Endothelial cell of umbilical vein (primary cell): Measurements from ENCODE around the gene PAX5. TPM values are rescaled to one million over a fixed set of nuclear protein-coding genes. Genes with fewer than 3 reads are reported as not detected.

Source experiments
- Bru-seq: library from RNA; stranded (reverse); fragments of 400-500 nt; gene quantifications from one replicate; lab custom pipeline; 2021; lab: Mats Ljungman, UMichigan
- BruChase-seq, 2 experiments: library from RNA; stranded (reverse); fragments of 400-500 nt; gene quantifications; one replicate each; lab custom pipeline; 2021; lab: Mats Ljungman, UMichigan
- BruUV-seq: library from RNA; stranded (reverse); fragments of 400-500 nt; replicated peaks from 2 replicates; lab custom pipeline; 2021; lab: Mats Ljungman, UMichigan
- CTCF ChIA-PET: fragments of 300-600, 350-600 bp; sonication (Branson Sonifier 250); formaldehyde crosslinking; loops from one replicate; lab custom pipeline; 2021; ENCODE audit warnings: antibody characterized with exemption, inconsistent platforms; lab: Charles Lee
- POLR2A ChIA-PET: fragments of 300-600, 350-600 bp; sonication (Branson Sonifier 250); formaldehyde crosslinking; loops from one replicate; lab custom pipeline; 2021; ENCODE audit warnings: antibody characterized with exemption, inconsistent platforms; lab: Charles Lee
- DNase-seq: peaks from one replicate; pipeline ENCODE4 v3.0.0-alpha.2; 2011; ENCODE audit warnings: low read depth, low spot score
- FAIRE-seq: peaks from 2 replicates; lab custom pipeline; 2011; peaks lifted over from hg19 to GRCh38; lab: Jason Lieb, UNC
- H2AFZ ChIP-seq: 2 replicates; pipeline ENCODE4 v1.6.0; 2012; ENCODE audit warnings: low read depth, low read length, control low read depth, inconsistent platforms
- H3K27ac ChIP-seq: 2 replicates; pipeline ENCODE4 v1.5.1; 2011; ENCODE audit warnings: low read depth, mild to moderate bottlenecking, control low read depth, low read length, moderate library complexity; ENCODE audit not compliant: insufficient read depth
- H3K27me3 ChIP-seq, 2 experiments: 2 replicates each; pipeline versions ENCODE4 v1.6.0 to v1.6.1; 2011; ENCODE audit warnings: low read length in 2 of 2, mixed read lengths in 1 of 2; ENCODE audit not compliant: control insufficient read depth in 2 of 2, insufficient read depth in 2 of 2
- H3K36me3 ChIP-seq, 2 experiments: 2 replicates in 1 of 2; 3 replicates in 1 of 2; pipeline ENCODE4 v1.5.1; 2011; ENCODE audit warnings: low read length in 2 of 2, mild to moderate bottlenecking in 1 of 2, moderate library complexity in 1 of 2; ENCODE audit not compliant: control insufficient read depth in 2 of 2, insufficient read depth in 2 of 2; ENCODE audit errors: extremely low read depth in 1 of 2
- H3K4me1 ChIP-seq: 3 replicates; pipeline ENCODE4 v1.5.1; 2011; ENCODE audit warnings: mild to moderate bottlenecking, low read length; ENCODE audit not compliant: control insufficient read depth, insufficient read depth; ENCODE audit errors: extremely low read depth
- H3K4me2 ChIP-seq: 2 replicates; pipeline ENCODE4 v1.6.1; 2011; ENCODE audit warnings: low read length, control low read depth, mixed read lengths; ENCODE audit not compliant: insufficient read depth
- H3K4me3 ChIP-seq, 3 experiments: fragments of 200-600 bp in 1 of 3; sonication (generic), shearing (Covaris generic) in 1 of 3; replicated peaks in 1 of 3; 2 replicates each; pipeline ENCODE4 v1.5.1; 2011 to 2016; ENCODE audit warnings: control low read depth in 3 of 3, low read length in 3 of 3, mild to moderate bottlenecking in 2 of 3, inconsistent platforms in 1 of 3, low read depth in 1 of 3, moderate library complexity in 1 of 3; ENCODE audit not compliant: insufficient read depth in 1 of 3
- H3K79me2 ChIP-seq: 2 replicates; pipeline ENCODE4 v1.6.0; 2012; ENCODE audit warnings: low read length, inconsistent platforms; ENCODE audit not compliant: control insufficient read depth, insufficient read depth
- H3K9ac ChIP-seq: replicated peaks from 2 replicates; pipeline ENCODE3; 2011; ENCODE audit warnings: low read length, control low read depth; ENCODE audit not compliant: insufficient read depth; ENCODE audit errors: extremely low read depth
- H3K9me1 ChIP-seq: replicated peaks from 3 replicates; pipeline ENCODE4 v1.6.0; 2011; ENCODE audit warnings: mild to moderate bottlenecking, low read length; ENCODE audit not compliant: control insufficient read depth, insufficient read depth; ENCODE audit errors: extremely low read depth
- H3K9me3 ChIP-seq: replicated peaks from 2 replicates; pipeline ENCODE4 v1.5.1; 2012; ENCODE audit warnings: low read length, inconsistent platforms; ENCODE audit not compliant: control insufficient read depth, insufficient read depth
- H4K20me1 ChIP-seq: replicated peaks from 2 replicates; pipeline ENCODE3; 2011; ENCODE audit warnings: mild to moderate bottlenecking, low read length; ENCODE audit not compliant: control insufficient read depth, insufficient read depth; ENCODE audit errors: extremely low read depth
- CTCF ChIP-seq, 2 donors: IDR thresholded peaks; 1 replicate in 1 of 2; 2 replicates in 1 of 2; pipeline ENCODE4 v1.5.1; 2011; ENCODE audit warnings: low read length in 2 of 2, mild to moderate bottlenecking in 2 of 2, moderate library complexity in 2 of 2, control low read depth in 1 of 2, inconsistent platforms in 1 of 2, low read depth in 1 of 2; ENCODE audit not compliant: insufficient read depth in 1 of 2; ENCODE audit errors: extremely low read depth in 1 of 2
- EZH2 ChIP-seq: IDR thresholded peaks from 2 replicates; pipeline ENCODE4 v1.6.1; 2012; ENCODE audit warnings: borderline replicate concordance, low read depth, mild to moderate bottlenecking, moderate library complexity, low read length, inconsistent platforms; ENCODE audit not compliant: severe bottlenecking
- FOS ChIP-seq: IDR thresholded peaks from 2 replicates; pipeline ENCODE4 v1.6.1; 2011; ENCODE audit warnings: mild to moderate bottlenecking, low read length, moderate library complexity, borderline replicate concordance; ENCODE audit not compliant: insufficient read depth
- GATA2 ChIP-seq: IDR thresholded peaks from 2 replicates; pipeline ENCODE4 v1.7.0; 2011; ENCODE audit warnings: low read depth, mild to moderate bottlenecking, moderate library complexity, mixed read lengths, low read length; ENCODE audit not compliant: insufficient read length, insufficient read depth
- JUN ChIP-seq: IDR thresholded peaks from 2 replicates; pipeline ENCODE4 v1.6.1; 2011; ENCODE audit warnings: borderline replicate concordance, low read depth; ENCODE audit not compliant: insufficient read length, insufficient read depth
- MAX ChIP-seq: IDR thresholded peaks from 2 replicates; pipeline ENCODE4 v1.6.1; 2011; ENCODE audit not compliant: insufficient read depth, insufficient read length
- MYC ChIP-seq: IDR thresholded peaks from one replicate; pipeline ENCODE4 v1.6.1; 2011; ENCODE audit warnings: mild to moderate bottlenecking, low read depth, low read length
- POLR2A ChIP-seq: IDR thresholded peaks from 2 replicates; pipeline ENCODE4 v1.6.1; 2012; ENCODE audit warnings: low read depth, mild to moderate bottlenecking, control low read depth, low read length
- POLR2AphosphoS5 ChIP-seq: IDR thresholded peaks from 2 replicates; pipeline ENCODE4 v1.6.1; 2012; ENCODE audit warnings: low read depth, mild to moderate bottlenecking, control low read depth, low read length, moderate library complexity; ENCODE audit not compliant: insufficient read depth
- dilution Hi-C: fragments of 300-500 bp; cut with MboI; formaldehyde crosslinking; loops from one replicate; pipeline ENCODE4 v1.15.0; 2019; ENCODE audit warnings: low sequenced_read_pairs; ENCODE audit not compliant: extremely low pct_ligation_motif_present
- intact Hi-C: fragments of 100-400 bp; cut with micrococcal nuclease; formaldehyde crosslinking; loops from one replicate; pipeline ENCODE4 v1.10.0; 2022
- long read RNA-seq: library from polyadenylated mRNA; stranded (forward); transcript quantifications from one replicate; pipeline ENCODE4 v2.0.0, GENCODE V29; 2021
- polyA minus RNA-seq, 3 experiments: library from RNA; depleted of rRNA, polyadenylated mRNA; stranded (reverse); fragments of >200 nt; gene quantifications; 1 replicate in 1 of 3; 2 replicates in 2 of 3; pipeline ENCODE4 v1.2.3, GENCODE V29; 2011
- polyA plus RNA-seq, 4 experiments: library from polyadenylated mRNA; depleted of rRNA in 3 of 4; stranded (reverse) in 3 of 4; unstranded in 1 of 4; fragments of >200 nt; gene quantifications; 2 replicates each; pipeline versions ENCODE4 v1.2.1 to v1.2.3, GENCODE V29; 2011 to 2012; ENCODE audit warnings: missing spikeins in 1 of 4
- total RNA-seq: library from RNA; stranded (reverse); gene quantifications from 2 replicates; pipeline ENCODE4 v1.2.3, GENCODE V29; 2021

PAX5 gene
- not detected in 2 replicates for total RNA-seq
- polyA plus RNA-seq: not detected in 2 replicates
- polyA plus RNA-seq (2011; cell fraction: cytosol; rRNA removed): not detected in 2 replicates
- not detected in 2 replicates for polyA plus RNA-seq (2011; cell fraction: nucleus; rRNA removed)
- polyA plus RNA-seq (2012): not detected in 2 replicates
- not detected in 2 replicates for polyA minus RNA-seq
- not detected for polyA minus RNA-seq (2011; cell fraction: cytosol; rRNA and poly(A)+ RNA removed)
- polyA minus RNA-seq (2011; cell fraction: nucleus; rRNA and poly(A)+ RNA removed): not detected in 2 replicates
- Bru-seq, nascent RNA: not detected
- not detected for BruChase-seq, experiment 1, labeled RNA remaining after a 6-hour chase
- BruChase-seq, experiment 2, labeled RNA remaining after a 2-hour chase: not detected
- long read RNA-seq: 0 reads

GRCh38 chr9:37033682-37034304, at the start of gene PAX5:
Gene PAX5, minus strand, starts transcription at chr9:37034268. Its CDS starts 237 bp downstream, at chr9:37034031.
- Histone ChIP-seq H3K27ac (no peak within 1 kb of the TSS), H3K4me1 (peaks cover 19% of the 10 kb centered on the region), H4K20me1 (no peaks in the 10 kb centered on the region), H3K4me3 (peak within 1 kb of the TSS in 1 of 3 experiments; percentile 12), H3K9me1 (no peaks in the 10 kb centered on the region), H3K79me2 (no peaks in the 10 kb centered on the region), H3K9ac (no peak within 1 kb of the TSS), H3K27me3 (peaks cover 95 to 100% of the 10 kb centered on the region in 2 experiments), H3K36me3 (no peaks in the 10 kb centered on the region), H3K9me3 (no peaks in the 10 kb centered on the region), H2AFZ (no peak within 1 kb of the TSS), H3K4me2 (no peak within 1 kb of the TSS)
- peak; percentile 17 for DNase-seq
- intact Hi-C loops: no loop called here
- CTCF ChIA-PET: no interaction called here
- BruUV-seq: no TSS peak
- FAIRE-seq: peak; percentile 33
- dilution Hi-C loops: no loop called here
- POLR2A ChIA-PET: no interaction called here
- TF ChIP-seq POLR2AphosphoS5 (no peak), CTCF (IDR thresholded peaks at IDR 0.05; ENCODE audit: extremely low read depth in 1 of 2, insufficient read depth in 1 of 2, low read depth in 1 of 2, low read length in 2 of 2) (no peak), MYC (no peak), JUN (no peak), POLR2A (no peak), EZH2 (no peak), GATA2 (no peak), FOS (no peak), MAX (no peak)
